ENCODE measurements around the gene ARL15. TPM values are rescaled to one million over a fixed set of nuclear protein-coding genes. Genes with fewer than 3 reads are reported as not detected.

The ARL15 gene
- total RNA-seq, 1 donor from 2014 or later = 70.6 TPM

DNA sequence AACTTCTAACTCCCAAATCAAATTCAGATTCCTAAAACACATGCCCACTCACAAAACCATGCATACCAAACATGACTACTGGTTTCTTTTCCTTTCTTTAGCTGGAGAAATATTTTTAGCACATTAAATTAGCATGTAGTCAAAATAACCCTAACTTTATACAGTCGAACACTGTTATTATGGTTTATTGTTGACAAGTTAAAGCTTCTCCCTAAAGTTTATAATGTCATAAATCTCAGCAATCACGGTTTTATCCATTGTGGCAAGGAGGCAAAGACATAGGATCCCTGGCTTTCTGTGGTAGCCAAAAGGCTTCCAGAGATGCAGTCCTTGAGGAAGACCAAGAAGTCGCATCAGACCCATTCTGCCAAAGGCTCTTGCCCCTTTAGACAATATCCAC lies 27.5 kb downstream of the ARL15 start:
- DNase-seq = no peak

DNA sequence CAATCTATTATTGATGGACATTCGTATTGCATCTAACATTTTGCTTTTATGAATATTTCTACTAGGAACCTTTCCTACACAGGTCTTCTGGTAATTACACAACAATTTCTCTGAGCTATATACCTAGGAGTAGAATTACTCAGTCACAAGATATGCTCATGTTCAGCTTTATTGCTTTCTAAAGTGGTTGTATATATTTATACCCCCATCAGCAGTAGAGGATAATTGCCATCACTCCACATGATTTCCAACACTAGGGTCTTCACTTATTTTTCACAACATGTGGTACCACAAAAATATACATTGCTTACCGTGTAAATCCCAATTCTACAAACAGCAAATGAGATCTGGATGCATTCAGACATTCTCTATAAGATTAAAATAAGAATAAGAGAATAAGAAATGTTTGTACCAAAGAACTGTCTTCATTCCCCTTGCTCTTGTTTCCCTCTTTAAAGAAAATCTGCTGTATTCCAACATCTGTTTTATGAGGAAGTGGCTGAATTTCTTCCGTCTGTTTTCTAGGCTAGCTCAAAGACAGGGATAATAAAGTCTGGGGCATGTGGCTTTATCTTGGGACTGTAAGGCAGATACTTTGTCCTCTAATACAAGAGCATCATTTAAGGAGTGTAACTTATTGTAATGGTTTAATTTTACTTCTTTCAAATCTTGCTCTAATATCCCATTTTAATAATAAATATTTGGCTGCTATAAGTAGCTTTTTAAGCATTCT lies 28.2 kb downstream of the ARL15 start:
- no peak for DNase-seq

DNA sequence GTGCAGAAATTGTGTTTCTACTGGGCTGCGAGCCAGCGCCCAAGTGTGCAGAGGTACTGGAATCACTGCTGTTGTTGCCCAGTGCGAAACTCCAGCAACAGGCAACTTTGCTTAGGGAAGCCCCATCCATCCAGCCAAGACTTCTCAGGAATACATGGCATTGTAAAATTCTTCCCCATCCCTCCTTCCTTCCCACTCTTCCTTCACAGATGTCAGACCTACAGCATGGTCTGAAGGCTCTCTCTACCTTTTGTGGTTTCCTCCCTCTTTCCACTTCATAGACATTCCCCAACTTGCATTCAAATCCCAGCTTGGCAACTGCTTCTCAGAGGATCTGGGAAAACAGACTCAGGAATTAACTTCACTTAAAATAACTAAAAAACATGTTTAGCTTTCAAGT lies 30.4 kb downstream of the ARL15 start:
- DNase-seq = no peak

DNA sequence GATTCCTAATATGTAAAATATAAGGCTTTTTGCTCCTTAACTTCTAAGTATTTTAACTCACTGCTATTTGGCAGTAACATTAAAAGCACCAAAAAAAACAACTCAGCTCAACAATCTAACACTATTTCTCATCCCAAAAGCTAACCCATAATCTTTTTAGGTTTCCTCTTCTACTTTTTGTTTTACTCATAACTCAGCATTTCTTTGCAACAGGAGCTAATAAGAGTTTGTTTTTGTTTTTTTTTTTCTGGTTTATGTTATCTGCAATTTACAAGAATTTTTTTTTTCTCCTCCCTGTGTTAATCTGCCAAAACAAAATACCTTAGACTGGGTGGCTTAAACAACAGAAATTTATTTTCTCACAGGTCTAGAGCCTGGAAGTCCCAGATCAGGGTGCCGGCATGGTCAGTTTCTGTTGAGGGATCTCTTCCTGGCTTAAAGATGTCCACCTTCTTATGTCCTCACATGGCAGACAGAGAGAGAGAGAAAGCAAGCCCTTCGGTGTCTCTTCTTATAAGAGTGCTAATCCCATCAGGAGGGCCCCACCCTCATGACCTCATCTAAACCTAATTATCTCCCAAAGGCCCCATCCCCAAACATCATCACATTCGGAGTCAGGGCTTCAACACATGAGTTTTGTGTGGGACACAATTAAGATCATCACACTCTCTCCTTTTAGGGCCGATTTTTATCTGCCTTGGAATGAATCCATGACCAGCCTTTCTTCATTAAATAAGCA lies 31.2 kb downstream of the ARL15 start:
- DNase-seq = no peak

DNA sequence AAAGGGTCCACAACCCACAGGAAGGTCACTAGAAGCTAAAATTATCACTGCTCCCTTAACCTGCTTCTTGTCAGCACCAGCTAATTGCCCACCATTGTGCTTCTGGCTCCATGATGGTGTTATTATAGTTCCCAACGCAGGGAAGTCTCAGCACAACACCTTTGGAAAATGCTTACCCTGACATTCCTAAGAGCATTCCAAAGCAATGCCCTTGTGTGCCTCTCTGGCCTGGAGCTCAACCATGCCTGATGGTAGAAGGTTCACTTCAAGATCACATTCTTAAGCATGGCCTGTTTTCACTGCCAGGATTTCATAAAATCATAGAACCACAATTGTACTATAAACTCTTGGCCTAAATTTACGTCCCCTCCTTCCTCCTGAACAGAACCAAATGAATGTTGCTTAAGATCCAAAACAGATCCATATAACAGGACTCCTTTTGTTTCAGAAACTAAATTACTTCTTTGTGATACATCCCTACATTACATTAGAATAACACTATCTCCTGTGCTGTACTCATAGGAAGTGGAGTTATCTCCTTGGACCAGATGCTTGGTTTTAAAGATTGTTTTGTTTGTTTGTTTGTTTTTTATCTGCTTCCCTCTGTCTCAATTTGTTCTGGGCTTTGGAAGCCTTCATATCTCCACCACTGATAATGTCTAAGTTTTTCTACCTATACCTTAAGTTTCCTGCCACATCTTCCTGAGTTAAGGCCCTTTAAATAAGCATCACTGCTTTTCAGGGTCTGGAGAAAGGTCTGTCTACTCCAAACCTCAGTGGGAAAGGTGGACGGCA lies 32.1 kb downstream of the ARL15 start:
- DNase-seq = no peak

DNA sequence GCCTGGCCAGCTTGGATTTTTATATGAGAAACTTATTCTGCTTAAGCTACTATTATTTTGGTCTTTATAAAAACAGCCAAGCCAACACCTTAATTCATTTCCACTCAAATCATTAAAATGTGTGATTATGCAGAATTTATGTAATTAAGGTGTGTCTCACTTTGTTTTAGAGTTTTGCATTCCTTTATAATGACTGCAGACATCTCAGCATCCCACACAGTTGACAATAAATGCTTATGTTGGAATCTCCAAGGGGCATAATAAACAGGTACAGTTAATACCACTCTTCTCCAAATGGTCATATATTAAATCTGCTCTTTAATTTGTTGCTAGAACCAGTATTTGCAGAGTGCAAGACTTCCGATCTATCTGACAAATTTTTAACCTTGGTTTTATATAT lies 34.3 kb downstream of the ARL15 start:
- DNase-seq = no peak

DNA sequence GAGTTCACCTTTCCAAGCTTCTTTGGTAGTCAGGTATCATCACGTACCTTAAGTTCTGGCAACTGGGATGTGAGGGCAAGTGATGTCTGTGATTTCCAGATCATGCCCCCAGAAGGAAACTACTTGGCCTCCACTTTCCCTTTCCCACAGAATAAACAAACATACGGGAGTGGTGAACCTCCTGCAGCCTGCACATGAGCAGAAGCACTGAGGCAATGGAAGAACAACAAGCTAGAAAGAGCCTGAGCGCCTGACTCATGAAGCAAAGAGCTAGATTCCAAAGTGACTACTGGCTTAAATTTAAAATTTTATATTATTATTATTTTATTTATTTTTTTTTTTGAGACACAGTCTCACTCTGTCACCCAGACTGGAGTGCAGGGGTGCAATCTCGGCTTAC lies 35.0 kb downstream of the ARL15 start:
- no peak for DNase-seq

DNA sequence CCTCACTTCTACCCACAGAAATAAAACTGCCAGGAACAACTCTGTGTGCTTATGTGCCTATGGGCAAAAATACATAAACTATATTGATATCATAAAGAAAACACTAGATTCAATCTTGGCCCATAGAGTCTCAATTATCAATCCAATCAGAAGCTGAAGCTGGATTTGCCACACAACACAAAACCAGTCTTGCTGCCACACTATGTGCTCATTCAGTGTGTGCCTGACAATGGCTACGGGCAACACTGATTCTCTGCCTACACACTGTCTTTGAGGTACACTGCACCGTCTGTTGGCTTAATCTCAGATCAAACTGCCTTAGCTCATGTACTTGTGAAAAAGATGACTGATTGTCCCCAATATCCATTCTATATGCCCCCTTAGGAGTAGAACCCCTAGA lies 35.4 kb downstream of the ARL15 start:
- DNase-seq = no peak

DNA sequence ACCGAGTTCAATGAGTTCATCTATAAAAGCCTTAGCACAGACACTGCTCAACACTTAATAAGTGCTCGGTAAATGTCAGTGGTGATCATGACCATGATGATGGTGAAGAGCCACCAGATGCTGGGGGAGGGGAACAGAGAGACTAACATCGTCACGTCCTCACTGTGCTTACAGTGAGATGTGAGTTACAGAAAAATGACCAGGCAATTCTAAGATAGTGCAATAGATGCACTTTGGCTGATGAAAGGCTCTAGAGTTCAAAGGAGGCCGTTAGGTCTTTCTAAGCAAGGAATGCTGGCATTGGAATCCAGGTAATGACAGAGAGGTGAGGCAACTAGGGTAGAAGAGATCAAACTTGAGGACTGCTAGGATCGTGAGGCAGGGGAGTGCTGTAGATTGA lies 36.7 kb downstream of the ARL15 start:
- no peak for DNase-seq

DNA sequence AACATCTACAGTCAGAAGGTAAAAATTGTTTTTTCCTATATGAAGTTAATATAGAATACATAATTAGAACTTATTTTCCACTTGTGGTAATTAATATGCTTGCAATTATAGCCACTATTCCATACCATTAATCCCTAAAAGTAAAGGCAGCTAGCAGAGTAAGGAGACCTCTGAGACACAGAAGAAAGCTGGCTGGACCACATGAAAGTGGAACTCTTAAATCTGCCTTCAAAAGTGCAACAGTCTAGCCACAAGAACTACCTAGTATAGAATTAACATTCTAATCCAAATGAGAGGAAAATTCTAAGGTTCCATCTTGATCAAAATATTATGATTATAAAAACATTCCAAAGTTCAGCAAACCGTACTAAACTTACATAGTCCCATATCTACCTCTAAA lies 37.6 kb downstream of the ARL15 start:
- no peak for DNase-seq

DNA sequence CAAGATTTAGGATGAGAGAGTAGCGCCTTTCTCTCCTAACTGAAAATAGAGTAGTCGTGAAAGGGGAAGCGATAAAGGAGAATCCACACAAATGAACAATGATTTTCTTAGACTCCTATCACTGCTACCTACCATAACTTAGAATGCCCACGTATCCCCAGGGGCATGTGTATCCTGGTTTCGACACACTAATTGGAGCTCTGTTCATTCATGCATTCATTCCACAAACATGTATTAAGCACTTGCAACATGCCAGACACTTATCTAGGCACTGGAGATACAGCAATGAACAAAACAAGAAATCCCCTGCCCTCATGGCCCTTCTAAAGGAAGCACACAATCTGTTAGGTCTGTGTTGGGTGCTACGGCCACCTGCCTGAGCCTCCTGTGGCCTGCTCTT lies 40.0 kb downstream of the ARL15 start:
- DNase-seq = no peak

DNA sequence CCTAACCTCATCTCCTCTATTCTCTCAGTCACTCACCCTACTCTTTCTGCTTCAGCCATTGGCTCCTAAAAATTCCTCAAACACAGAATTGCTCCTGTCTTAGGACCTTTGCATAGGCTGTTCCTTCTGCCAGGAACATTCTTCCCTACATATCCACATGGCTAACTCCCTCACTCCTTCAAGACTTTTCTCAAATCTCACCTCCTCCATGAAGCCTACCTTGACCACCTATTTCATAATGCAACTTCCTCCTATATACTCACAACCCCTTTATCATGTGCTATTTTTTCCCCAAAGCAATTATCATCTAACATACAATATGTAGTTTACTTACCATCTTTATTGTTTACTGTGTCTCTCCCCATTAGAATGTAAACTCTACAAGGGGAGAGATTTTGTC lies 45.8 kb downstream of the ARL15 start:
- DNase-seq = no peak

DNA sequence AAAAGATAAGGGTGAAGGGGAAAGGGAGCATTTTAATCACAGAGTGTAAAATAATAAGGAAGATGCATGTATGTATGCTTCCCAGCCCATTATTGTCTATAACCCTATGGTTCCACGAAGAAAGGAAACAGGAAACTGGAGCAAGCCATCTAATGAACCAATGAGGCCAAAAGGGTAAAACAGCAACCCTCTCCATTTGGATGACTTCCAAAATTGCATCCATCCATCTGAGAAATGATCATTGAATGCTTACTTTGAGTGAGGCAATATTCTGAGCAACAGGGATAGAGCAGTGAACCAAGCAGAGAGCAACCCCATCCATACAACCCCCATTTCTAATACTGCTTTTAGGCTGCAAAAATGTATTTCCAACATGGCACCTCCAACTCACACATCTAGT lies 46.9 kb downstream of the ARL15 start:
- no peak for DNase-seq

DNA sequence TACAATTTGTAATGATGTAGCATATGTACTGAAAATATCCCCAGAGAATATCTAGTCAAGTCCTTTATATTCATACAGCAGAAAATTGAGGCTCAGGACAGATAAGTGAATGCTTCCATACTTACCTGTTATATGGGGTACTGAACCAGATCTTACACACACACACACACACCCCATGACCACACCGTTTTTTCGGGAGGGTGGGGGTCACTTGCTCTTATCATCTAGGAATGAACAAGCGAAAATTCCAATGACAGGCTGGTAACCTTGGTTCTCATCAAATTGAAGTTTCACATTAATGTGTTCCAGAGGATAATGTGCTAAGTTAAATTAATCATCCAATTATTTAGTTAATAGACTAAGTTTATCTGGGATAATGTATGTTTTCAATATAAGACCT lies 48.8 kb downstream of the ARL15 start:
- no peak for DNase-seq

DNA sequence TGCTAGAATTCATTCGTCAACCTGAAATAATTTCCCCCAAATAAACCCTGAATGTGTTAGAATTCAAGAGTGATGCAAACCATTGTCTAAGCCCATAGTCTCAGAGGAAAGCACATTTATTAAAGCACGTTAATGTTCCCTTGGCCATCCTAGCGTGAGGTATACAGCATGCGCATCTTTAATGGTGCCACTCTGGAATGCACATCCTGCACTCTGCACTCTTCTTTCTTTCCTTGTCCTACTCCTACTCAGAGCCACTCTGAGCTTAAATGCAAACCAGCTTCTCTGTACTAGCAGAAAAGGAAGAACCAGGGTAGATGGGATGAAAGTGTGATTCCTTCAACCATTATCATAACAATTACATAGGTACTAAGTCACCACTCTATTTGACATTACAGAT lies 50.4 kb downstream of the ARL15 start:
- DNase-seq = no peak

DNA sequence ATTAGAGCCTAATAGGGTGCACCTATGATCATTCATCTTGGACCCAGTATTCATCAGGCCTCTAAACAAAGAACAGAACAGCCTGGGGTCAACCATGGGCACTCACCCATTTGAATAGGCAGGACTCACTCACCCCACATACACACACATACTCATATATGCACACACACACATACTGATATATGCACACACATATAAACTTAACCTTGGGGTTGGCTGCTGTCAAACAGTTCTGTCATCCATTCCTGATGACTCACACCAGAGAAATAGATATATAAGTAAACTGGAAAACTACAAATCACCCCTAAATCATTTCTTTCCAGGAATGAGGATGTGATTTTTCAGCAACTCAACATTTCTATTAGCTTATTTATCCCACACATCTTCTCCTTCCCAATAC lies 51.3 kb downstream of the ARL15 start:
- no peak for DNase-seq

DNA sequence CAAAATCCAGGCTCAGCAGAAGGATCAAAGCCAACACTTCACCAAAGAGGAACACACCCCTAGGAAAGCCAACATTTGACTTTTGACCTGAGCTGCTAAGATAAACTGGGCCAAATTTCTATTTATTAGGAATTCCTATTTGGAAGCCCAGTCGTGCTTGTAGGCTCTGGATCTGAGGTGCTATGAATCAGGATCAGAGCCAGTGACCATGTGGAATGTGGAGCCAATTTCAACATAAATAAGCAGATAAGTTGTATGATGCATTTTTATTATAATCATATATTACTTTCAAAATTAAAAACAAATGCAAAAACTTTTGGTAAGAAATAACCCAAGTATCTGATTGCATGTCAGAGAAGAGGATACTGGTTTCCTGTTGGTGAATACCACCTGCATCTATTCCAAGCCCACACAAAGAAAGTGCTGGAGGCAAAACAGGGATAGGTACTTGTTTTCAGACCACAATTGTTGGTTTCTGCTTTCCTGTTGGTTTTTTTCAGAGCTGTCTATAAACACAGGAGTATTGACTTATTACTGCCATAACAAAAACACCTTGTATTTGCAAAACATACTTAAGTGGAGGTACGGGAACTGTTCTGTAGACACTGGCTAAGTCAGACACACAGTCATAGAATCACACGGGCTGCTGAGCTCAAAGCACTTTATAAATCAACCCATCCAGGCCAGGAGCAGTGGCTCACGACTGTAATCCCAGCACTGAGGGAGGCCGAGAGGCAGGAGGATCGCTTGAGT lies 52.8 kb downstream of the ARL15 start:
- no peak for DNase-seq

DNA sequence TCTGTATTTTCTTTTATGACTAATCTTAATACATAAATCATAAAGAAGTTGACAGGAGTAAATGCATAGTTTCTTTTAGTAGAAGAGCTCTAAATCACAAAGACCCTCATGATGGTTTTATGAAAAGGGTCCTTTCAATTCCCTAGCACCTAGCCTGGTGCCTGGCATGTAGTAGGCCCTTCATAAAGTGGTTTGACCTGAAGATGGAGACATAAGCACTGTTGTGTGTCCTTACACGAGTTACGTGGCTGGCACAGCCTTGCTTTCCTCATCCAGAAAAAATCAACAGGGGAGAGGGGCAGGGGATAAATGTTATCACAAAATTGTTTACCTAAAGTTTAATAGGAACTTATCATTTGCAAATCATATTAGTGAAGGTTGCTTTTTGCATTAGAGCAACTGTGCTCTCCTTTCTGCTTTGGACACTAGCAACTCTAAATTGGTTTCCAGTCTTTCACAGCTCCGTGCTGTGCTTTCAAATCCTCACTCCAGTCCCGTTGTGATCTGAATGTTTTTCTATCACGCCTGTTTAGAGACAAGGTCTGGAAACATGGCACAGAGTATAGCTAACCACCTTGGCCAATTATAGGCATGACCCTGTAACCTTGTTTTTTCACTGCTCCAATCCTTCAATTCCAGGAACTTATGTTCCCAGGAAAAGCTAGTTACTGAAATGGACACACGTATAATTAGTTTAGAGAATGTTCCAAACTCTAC lies 55.7 kb downstream of the ARL15 start:
- DNase-seq = peak; percentile 63

DNA sequence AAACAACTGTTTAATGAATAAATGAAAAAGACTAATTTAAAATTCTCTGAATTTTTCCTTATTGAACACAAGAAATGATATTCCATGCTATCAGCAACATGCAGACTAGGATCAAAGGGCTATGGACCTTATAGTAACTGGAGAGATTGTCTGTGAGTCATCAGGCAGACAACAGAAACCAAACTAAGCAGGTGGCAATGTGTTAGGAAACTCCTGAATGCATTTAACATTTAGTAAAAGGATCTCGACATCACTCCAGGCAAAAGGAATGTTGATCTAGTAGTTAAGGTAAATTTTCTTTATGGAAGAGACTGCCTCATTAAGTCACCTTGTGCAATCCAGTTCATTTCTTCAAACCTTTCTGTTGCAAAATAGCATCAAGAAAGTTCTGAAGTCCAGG lies 58.4 kb downstream of the ARL15 start:
- DNase-seq = peak; percentile 32

DNA sequence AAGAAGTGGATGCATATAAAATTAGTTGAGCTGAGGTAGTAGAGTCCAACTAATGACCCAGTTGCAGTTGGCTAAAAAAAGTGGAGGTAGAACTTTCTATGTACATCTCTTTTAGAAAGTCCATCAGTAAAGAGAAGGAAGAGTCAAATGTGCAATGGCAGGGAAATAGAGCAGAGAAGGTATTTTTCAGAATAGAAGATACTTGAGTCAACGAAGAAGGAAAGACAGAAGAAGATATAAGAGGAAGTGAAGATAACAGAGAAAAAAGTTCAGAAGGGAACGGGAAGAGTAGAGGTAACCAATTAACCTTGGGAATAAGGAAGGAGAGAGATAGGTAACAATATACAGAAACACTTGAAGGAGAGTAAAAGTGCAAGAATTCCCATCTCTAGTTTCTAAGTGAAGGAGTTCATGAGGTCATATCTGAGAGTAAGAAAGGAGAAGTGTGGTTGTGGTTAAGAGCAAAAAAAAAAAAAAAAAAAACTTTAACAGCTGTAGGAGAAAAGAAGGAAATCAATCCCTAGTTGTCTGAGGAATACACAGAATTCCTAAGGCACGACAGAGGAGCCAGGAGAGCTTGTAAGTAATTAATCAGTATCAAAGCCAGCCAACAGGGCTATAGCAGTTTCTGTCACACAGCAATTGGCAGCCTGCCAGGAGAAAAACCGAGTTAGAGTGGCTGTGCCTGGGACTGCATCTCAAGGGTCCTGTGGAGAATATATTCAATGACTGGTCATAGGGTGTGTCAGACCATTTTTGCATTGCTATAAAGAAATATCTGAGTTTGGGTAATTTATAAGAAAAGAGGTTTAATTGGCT lies 61.0 kb downstream of the ARL15 start:
- DNase-seq = no peak

DNA sequence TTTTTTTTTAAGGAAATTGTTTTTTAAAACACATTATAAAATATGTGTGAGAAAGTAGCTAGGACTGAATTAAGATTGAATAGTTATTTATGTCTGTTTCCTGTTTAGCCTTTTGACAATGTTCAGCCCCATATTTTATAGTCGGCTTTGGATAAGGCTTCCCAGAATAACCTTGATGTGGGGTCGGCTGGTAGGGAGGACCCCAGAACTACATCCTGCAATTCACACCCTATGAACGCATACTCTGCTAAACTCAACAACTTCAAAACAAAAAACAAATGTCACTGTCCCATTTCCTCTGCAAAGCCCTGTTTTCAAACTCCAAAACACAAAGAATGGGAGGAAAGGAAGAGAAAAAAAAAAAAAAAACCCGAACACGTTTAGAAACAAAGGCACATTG lies 63.1 kb downstream of the ARL15 start:
- no peak for DNase-seq
